WTC11 (cell line): ENCODE results near the gene FOXO1.

Experiments used
- ATF1 ChIP-seq: sonication (generic); formaldehyde crosslinking; IDR thresholded peaks from 2 replicates; pipeline ENCODE4 v1.8.1; 2023; ENCODE audit warnings: mild to moderate bottlenecking, moderate library complexity, missing genetic modification reagents
- ATF3 ChIP-seq: sonication (generic); formaldehyde crosslinking; conservative IDR thresholded peaks from 2 replicates; pipeline ENCODE4 v1.8.1; 2022; ENCODE audit warnings: mild to moderate bottlenecking, missing genetic modification reagents
- CREB1 ChIP-seq: sonication (generic); formaldehyde crosslinking; IDR thresholded peaks from 2 replicates; pipeline ENCODE4 v1.8.0; 2023; ENCODE audit warnings: mild to moderate bottlenecking, missing genetic modification reagents
- CTCF ChIP-seq: fragments of 200-600 bp; IDR thresholded peaks from 2 replicates; pipeline ENCODE4 v1.8.0; 2022; ENCODE audit warnings: antibody characterized with exemption
- E2F4 ChIP-seq: sonication (generic); formaldehyde crosslinking; IDR thresholded peaks from 2 replicates; pipeline ENCODE4 v1.8.1; 2022; ENCODE audit warnings: low read depth, mild to moderate bottlenecking, moderate library complexity, missing genetic modification reagents, borderline replicate concordance
- HMGXB4 ChIP-seq: sonication (generic); formaldehyde crosslinking; IDR thresholded peaks from 2 replicates; pipeline ENCODE4 v1.8.1; 2023; ENCODE audit warnings: mild to moderate bottlenecking, moderate library complexity, missing genetic modification reagents
- MAX ChIP-seq: sonication (generic); formaldehyde crosslinking; IDR thresholded peaks from 2 replicates; pipeline ENCODE4 v1.8.0; 2022; ENCODE audit warnings: mild to moderate bottlenecking, missing genetic modification reagents
- NR2C2 ChIP-seq: sonication (generic); formaldehyde crosslinking; IDR thresholded peaks from 2 replicates; pipeline ENCODE4 v1.8.0; 2022; ENCODE audit warnings: mild to moderate bottlenecking, missing genetic modification reagents
- PREB ChIP-seq: sonication (generic); formaldehyde crosslinking; IDR thresholded peaks from 2 replicates; pipeline ENCODE4 v1.8.1; 2022; ENCODE audit warnings: mild to moderate bottlenecking, missing genetic modification reagents, moderate library complexity, borderline replicate concordance
- STAT6 ChIP-seq: sonication (generic); formaldehyde crosslinking; conservative IDR thresholded peaks from 2 replicates; pipeline ENCODE4 v1.8.1; 2023; ENCODE audit warnings: mild to moderate bottlenecking, low read depth, missing genetic modification reagents, moderate library complexity

GRCh38 chr13:40671956-40672764, 5.7 kb upstream of the FOXO1 start:
- no peak for TF ChIP-seq NR2C2 (CRISPR knock-in tag)
- no peak for TF ChIP-seq MAX (CRISPR knock-in tag)
- TF ChIP-seq CREB1 (CRISPR knock-in tag), result no peak
- TF ChIP-seq E2F4 (CRISPR knock-in tag), result no peak
- TF ChIP-seq CTCF, result no peak
- no peak for TF ChIP-seq ATF1 (CRISPR knock-in tag)
- no peak for TF ChIP-seq ATF3 (CRISPR knock-in tag)
- no peak for TF ChIP-seq PREB
- TF ChIP-seq HMGXB4, result no peak
- TF ChIP-seq STAT6 (CRISPR knock-in tag), result no peak
